HG03469 (cell line): ENCODE data around the gene TMEM45B.
"Not testable (repeated sequence)": the region's sequence is repeated elsewhere in the genome, so short reads cannot be mapped to it uniquely, and the experiment has no call there.

Experiments used
- ATAC-seq: cut with Tn5 transposase; IDR thresholded peaks from one replicate; pipeline ENCODE4 v1.9.1; 2021; ENCODE audit warnings: mild to moderate bottlenecking, moderate library complexity, moderate number of reproducible peaks; ENCODE audit not compliant: unreplicated experiment

TMEM45B gene

DNA sequence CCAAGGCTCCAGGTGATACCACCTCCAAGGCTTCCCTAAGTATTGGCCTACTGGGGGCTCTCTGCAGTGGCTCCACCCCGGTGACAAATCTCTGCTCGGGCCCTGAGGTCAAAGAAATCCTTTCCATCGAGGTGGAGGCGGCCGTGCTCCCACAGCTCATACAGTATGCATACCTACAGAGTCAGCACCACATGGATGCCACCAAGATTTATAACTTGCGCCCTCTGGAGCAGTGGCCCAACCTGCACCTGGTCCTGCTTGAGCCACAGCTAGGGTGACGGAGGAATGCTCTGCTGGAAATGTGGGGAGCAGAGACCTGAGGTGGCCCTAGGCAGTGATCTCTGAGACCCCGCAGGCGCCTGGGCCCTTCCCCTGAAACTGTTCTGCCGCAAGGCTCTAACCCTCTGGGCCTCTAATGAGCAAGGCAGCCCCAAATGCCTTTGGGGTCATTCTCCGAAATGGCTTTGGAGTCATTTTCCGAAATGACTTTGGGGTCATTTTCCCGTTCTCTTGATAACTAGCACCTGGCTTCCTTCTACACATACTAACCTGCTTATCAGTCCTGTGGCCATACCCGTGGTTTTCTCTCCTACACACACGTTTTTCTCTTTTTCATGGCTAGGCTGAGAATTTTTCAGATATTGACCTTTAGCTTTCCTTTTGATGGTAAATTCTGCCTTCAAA, 33.9 kb downstream of the TMEM45B start:
- ATAC-seq: no peak

DNA sequence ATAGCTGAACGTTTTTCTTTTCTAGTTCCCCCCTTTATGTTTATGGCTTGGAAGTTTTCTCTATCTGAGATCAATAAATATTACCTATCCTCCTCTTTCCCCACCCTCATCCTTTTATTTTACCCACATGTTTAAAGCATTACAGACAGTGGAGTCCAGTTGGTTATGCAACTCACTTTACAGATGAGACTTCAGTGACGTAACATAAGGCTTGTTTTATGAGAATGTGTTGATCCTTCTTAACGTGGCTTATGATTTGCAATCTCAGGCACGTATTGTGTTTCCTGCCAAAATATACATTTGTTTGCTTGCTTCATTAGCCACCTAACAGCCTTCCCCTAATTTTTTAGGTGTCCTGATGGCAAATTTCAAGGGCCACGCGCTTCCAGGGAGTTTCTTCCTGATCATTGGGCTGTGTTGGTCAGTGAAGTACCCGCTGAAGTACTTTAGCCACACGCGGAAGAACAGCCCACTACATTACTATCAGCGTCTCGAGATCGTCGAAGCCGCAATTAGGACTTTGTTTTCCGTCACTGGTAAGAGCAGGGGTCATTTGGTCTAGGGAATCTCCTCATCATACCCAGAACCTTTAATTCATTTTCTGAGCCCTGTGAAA, 36.6 kb downstream of the TMEM45B start:
- ATAC-seq: no peak

DNA sequence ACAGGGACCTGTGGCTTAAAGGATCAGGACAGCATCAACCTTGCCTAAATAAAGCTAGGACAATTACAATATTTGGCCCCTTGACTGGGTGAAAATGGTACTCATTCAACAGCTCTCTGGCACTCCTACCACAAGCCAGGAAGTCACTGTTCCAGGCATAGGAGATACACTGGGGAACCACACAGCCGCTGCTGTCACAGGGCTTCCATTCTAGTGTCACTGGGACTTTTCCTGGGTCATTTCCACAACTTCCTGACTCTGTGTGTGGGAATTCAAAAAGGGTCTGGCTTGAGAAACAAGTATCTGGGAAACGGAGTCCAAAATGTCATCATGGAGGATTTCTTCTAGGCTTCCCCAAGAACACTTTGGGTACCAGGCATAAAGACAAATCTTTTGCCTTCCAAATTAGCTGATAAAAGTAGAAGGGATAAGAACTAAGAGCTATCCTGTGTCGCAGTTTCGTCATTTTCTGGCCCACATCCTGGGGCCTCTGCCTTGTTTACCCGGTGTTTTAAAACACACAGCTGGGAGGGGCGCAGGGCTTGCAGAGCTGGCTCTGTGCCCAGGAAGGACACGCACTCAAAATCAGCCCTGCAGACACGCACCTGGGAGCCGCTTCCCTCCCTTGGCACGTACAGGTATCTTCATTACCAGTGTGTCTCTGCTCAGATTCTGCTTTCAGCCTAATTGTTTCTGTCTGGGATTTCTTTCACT, 38.0 kb downstream of the TMEM45B start:
- no peak for ATAC-seq

DNA sequence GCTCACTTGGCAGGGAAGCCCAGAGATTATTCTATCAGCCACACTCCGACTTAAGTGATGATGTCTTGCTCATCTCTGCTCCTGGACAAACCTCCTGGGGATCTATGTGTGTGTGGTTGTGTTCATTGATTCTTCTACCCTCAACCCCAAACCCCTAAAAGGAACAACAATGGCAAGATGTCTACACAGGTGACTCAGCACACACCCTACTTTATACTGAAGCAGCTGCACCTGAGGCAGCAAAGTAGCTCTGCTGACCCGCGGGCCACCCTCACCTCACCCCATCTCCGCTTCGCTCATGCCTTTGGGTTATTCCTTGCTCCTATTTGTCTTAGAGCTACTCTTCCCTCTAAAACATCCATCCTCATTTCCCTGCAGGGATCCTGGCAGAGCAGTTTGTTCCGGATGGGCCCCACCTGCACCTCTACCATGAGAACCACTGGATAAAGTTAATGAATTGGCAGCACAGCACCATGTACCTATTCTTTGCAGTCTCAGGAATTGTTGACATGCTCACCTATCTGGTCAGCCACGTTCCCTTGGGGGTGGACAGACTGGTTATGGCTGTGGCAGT, 38.7 kb downstream of the TMEM45B start:
- no peak for ATAC-seq

DNA sequence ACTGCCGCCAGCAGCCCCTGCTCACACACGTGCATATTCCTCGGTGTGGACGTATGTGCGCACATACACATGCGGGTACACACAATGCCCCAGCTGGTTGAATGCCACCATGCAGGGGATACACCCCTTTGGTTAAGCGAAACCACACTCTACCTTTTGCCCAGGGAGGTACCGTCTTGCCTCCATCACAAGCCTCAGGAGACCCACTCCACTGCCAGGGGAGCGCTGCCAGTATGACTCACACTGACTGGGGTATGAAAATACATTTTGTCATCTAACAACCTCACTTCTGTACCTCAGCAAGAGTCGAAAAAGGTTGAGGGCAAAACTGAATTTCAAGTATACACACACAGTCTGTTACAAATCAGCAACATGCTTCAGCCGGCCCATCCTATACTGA, 39.4 kb downstream of the TMEM45B start:
- no peak for ATAC-seq

DNA sequence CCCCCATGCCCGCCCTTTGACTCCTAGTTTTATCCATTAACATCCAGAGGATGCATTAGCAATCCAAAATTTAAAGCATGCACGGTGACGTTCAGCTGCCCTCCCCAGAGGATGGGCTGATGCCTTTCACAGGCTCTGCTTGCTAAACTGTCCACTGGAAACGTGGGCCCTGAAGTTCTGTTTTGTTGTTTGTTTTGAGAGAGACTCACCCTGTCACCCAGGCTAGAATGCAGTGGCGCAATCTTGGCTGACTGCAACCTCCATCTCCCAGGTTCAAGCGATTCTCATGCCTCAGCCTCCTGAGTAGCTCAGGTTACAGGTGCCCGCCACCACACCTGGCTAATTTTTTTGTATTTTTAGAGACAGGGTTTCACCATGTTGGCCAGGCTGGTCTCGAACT, 40.4 kb downstream of the TMEM45B start:
- no peak for ATAC-seq

DNA sequence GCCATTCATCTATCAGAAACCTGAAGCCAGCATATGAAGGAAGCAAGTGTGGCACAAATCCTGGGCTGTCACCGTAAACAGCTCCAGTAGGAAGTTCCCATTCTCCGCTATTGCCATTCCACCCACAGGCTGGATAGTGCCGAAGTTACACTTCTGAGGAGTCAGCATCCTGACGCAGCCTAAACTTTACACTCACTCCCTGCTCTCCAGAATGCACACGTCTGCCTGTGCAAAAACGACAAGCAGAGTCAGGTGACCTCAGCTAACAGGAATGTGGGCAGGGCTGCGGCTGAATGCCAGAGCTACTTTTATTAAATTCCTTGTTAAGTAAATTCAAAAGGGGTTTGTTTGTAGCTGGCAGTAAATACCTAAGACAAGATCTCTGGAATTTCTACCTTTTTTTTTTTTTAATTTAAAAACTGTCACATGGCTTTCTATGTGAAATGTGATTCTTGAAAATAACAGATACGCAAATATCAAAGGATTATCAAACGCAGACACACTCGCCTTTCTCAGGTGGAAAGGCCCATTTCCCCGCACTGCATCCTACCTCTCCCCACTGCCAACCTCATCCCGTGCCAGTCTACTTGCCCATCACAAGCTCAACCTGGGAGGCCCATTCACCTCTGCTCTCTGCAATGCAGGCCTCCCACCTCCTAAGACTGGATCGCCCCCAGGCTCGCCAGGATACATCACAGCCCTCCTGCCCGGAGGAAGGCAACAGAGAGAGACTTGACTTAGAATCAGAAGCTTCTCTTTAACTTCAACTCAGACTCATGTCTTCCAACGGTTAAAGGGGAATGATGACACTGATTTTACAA, 46.3 kb downstream of the TMEM45B start:
- ATAC-seq: no peak

DNA sequence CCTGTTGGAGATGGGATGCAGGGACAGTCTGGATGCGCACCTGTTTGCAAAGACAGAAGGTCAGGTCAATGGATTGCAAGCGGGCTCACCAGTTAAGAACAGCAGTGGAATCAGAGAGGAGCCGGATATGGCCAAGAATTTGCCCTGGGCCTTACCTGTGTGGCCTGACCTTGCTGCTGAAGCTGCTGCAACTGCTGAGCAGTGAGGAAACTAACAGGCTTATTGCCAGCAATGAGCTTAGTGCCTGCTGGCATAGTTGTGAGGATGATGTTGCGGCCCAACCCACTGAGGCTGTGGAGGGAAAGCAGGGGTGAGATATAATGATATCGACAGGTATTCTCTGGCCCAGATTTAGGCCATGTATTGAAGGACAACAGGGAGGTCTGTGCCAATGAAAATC, 49.2 kb downstream of the TMEM45B start:
- ATAC-seq: no peak

DNA sequence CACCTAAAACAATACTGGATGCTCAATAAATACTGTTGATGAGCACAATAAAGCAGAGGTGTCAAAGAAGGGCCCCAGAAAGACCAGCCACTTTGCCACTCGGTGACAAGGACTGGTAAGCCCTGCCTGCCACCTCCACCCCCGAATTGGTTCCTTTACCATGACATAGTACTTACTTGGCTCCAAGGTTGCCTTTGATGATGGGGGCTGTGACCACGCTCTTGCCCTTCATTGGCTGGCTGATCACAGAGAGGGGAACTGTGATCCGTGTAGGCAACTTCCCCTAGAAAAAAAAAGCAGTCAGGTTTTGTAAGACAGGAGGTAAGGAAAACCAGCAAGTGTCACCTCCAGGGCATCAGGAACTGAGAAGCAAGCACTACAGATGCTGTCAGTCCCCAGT, 50.1 kb downstream of the TMEM45B start:
- no peak for ATAC-seq

DNA sequence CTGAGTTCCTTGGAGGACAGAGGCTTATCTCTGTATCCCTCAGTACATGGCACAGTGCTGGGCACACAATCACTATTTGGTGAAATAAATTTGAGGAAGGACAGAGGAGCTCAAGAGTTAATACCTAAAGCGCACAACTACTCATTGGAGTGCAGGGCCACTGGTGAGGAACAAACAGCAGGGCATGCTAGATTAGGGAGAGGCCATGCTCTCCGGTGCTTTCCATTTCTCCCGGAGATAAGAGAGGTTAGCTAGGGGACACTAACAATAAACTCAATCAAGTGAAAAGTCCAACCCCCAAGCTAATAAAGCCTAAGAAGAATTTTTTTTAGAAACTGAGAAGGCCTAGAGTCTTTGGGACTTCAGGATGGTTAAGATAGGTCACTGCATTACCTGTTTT, 50.7 kb downstream of the TMEM45B start:
- no peak for ATAC-seq

DNA sequence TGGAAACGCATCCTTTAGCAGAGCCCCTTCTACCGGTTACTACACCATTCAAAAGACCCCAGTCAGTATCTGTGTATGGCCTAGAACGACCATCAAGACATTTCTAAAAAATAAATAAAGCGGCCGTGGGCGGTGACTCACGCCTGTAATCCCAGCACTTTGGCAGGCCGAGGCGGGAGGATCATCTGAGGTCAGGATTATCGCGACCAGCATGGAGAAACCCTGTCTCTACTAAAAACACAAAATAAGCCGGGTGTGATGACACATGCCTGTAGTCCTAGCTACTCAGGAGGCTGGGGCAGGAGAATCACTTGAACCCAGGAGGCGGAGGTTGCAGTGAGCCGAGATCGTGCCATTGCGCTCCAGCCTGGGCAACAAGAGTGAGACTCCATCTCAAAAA, 53.0 kb downstream of the TMEM45B start:
- ATAC-seq: not testable (repeated sequence)

DNA sequence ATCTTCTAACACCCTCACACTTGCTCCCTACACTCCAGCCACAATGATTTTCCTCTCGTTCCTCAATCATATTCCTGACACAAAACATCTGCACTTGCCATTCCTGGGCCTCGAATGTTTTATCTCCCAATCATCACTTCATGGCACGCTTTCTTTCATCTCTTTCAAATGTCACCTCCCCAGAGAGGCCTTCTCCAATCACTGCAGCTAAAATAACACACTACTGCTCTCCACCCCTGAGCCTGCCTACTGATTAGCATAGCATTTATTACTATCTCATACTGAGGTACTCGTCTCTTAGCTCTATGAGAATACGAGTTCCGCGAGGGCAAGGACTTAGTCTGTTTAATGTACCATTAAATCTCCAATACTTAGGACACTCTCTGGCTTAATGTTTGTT, 56.3 kb downstream of the TMEM45B start:
- no peak for ATAC-seq

DNA sequence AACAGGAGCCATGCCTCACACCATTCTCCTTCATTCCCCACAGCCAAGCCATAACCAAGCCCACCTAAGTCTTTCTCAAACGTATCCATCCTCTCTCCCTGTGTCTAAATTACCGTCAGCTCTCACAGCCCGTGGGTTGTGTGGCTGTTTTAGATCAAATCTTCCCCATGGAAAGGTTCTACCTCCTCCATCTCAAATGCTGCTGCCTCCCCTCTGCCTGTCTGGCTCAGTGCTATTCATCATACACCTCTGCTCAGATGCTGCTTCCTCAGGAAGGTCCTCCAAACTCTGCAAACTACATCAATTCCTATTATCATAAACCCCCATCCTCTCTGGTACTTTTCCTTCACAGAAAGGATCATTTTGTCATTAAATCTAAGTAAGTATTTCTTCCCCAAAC, 64.7 kb downstream of the TMEM45B start:
- no peak for ATAC-seq

DNA sequence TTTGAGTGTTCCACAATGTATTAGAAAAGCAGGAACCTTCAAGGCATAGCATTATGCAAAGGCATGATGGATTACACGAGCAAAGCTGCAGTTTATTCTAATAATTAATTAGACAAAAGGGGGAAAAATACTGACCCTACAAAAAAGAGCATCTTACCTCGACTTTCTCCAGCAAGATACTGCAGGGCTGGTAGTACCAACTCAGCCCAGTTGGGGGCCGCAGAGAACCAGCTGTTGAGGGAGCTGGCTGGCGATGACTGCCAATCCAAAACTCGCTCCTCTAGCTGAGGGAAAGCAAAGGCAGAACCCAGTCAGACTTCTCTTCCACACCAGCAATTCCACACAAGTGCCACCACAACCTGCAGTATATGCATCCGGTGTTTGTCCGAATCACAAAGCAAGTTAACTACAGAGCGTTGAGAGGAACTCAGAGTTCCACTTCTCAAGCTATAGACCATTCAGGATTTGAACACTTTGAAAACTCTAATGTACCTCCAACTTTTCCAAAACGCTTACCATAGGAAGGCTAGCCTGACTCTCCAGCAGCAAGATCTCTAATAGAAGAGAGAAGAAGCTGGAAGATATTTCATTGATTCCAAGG, 66.0 kb downstream of the TMEM45B start:
- peak; percentile 62 for ATAC-seq

DNA sequence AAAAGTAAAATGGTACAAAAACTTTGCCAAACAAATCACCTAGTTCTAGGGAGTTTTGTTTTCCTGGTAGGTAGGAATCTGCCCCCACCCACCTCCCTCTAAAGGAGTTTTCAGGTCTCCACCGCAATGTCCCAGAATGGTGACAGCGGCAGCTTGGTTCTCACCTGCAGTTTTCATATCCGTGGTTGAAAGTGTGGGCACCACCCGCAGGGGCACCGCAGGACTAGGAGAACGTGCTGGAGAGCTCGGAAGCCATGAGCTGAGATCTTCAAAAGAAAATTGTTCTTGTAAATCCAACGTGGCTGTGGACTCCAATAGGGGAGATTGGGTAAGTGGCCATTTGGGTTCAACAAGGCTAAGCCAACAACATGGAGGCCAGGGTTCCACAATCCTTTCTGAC, 68.9 kb downstream of the TMEM45B start:
- ATAC-seq: no peak

DNA sequence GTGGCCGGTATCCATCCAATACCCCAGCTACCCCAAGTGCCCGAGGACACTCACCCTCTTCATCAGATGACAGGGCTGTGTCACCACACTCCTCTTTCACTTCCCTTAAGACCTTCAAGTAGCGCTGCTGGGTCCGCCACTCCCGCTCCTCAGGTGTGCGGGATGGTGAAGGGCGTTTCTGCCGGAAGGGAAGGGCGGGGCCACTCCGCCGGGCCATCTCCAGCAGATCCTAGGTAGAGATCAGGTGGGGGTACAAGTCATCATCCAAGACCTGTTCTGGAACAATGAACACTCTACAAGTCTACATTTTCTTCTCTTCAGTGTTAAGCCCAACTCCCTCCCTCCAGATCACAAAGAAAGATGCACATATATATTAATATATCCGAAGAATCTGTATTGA, 69.7 kb downstream of the TMEM45B start:
- ATAC-seq: no peak

DNA sequence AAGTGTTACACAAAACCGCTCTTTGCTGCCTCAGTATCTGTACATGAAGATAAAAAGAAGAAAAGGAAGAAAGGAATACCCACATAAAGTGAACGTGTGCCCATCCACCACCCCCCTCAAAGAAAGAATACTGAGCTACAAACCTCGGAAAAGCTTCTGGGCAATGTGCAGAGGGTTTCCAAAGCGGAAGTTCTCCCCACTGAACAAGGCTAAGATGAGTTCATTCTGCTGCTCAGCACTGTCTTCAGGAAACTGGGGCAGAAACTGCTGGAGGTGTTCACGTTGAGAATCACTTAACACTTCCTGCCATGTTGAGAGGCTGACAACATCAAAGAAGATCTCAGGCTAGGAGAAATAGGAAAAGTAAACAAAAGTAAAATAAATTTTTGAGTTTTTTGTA, 72.8 kb downstream of the TMEM45B start:
- ATAC-seq: no peak

DNA sequence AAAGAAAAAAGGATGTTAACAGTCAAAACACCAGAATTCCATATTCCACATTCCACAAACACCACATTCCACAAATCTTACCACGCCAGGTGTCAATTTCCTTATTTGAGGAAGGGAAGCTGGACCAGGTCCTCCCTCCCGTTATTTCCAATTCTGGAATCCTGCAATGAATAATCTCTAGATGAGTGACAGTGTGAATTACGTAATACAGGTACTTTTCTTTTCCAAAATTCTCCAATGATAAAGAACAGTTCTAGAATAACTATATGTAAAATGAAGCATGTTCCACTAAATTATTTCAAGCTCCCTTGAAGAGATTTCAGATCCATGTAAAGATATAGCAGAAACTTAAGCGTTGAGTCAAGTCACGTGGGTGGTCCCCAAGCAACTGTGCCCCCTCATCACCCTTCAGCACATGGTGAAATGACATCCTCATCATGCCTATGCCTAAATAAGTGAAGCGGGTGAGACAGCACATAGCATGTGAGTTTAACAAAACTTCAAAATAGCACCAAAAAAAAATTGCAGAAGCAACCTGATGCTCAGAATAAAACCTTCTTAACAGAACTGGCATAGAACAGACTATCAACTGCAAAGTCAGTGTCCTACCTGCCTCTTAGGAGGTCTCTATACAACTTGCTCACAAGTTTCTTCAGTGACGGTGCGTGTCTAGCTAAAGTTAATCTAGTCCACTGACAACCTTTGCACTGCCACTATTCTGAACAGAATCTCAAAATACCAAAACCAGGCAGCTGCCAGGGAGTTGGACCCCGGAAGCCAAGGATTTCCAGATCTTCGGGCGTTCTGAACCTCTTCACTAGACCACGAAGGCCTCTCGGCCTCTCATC, 78.9 kb downstream of the TMEM45B start:
- ATAC-seq: peak; percentile 14

DNA sequence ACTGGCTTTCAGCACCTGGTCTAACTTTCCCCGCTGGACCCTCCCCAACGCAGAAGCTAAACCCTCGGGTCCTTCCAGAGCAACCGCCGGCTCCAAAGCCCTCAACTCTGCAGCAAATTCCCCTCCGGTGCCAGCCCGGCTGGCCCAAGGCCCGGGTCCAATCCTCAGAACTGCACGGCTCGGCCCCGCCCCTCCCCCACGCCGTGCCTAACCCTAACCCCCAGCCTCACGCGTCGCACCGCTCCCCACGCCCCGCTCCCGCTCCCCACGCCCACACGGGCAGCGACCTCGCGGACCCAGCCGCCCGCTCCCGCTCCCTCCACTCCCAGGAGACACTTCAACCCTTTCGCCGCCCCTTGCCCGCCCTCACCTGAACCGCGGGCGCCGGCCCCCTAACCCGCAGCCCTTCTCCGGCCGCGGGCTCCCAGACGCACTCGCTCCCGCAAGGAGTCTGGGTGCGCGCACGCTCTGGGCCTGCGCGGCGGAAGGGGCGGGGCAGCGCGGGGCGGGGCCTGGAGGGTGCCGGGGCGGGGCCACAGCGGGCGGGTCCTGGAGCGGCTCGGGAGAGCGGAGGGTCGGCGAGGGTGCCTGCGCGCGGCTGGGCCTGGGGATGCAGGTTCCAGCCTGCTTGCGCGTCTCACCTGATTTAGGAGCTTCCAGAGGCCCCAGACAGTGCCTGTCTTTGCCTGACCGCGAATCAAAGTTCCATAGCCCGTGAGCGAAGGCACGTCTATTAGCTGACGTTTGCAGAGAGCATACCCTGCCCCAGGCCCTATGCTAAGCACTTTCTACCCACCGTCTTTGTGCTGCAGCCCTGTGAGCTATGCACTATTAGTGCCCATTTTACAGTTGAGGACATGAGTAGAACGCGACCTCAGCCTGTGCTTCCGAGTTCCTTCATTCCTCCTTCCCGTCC, 79.7 kb downstream of the TMEM45B start, which contains the start of gene NFRKB:
NFRKB (minus strand) TSS at position 453 of the 916 bp plus-strand sequence. CDS start 2,729 bp downstream, outside the sequence.
- peak; percentile 85 for ATAC-seq
